ENCODE data around the gene SAMSN1. TPM values are rescaled to one million over a fixed set of nuclear protein-coding genes. Genes with fewer than 3 reads are reported as not detected.

SAMSN1 gene
- total and polyA plus RNA-seq, 2 experiments from 2014 or later = 3.2 to 5.4 TPM

- Mint-ChIP-seq H3K27me3 (ENCODE audit: insufficient read depth, low read depth, poor library complexity) (no peaks in the 10 kb centered on the region), H3K27ac (no peak overlapping the region), H3K36me3 (ENCODE audit: low read depth) (no peaks in the 10 kb centered on the region), H3K9me3 (no peaks in the 10 kb centered on the region), H3K4me1 (0 out of 3 replicates have a peak, but pooled peaks cover 4% of the 10 kb centered on the region), H3K4me3 (no peak overlapping the region)
- Histone ChIP-seq H4K20me1 (replicated peaks; ENCODE audit: insufficient read depth) (no peaks in the 10 kb centered on the region), H3K9me2 (ENCODE audit: insufficient read depth) (no peaks in the 10 kb centered on the region), H3K4me3 (no peak overlapping the region), H3K27ac (ENCODE audit: low read depth) (no peak overlapping the region), H3K4me2 (no peak overlapping the region), H3F3A (replicated peaks; ENCODE audit: low read depth) (no peaks in the 10 kb centered on the region), H3K79me2 (replicated peaks; ENCODE audit: insufficient read depth) (no peaks in the 10 kb centered on the region), H3K27me3 (ENCODE audit: insufficient read depth) (no peaks in the 10 kb centered on the region), H2AFZ (no peak overlapping the region), H3K36me3 (ENCODE audit: insufficient read depth) (no peaks in the 10 kb centered on the region), H3K4me1 (ENCODE audit: insufficient read depth) (no peaks in the 10 kb centered on the region)
- DNase-seq (ENCODE audit: low spot score) = no peak
- TF ChIP-seq CTCF (conservative IDR thresholded peaks at IDR 0.05; ENCODE audit: low read depth in 2 of 2) (no peak), NANOG (IDR thresholded peaks at IDR 0.05; ENCODE audit: borderline replicate concordance) (no peak), JUNB (IDR thresholded peaks at IDR 0.05; ENCODE audit: unreplicated experiment) (no peak), EZH2phosphoT487 (IDR thresholded peaks at IDR 0.05; ENCODE audit: unreplicated experiment) (no peak)
- no peak for ATAC-seq
These were observed 71.1 kb downstream of the SAMSN1 start for GRCh38 chr21:14474995-14475394.

GRCh38 chr21:14469641-14470040, 76.5 kb downstream of the SAMSN1 start:
- H4K20me1 ChIP-seq (replicated peaks; ENCODE audit: insufficient read depth) = no peaks in the 10 kb centered on the region
- H3K4me3 ChIP-seq = no peak overlapping the region
- H3K36me3 ChIP-seq (ENCODE audit: insufficient read depth) = no peaks in the 10 kb centered on the region
- Mint-ChIP-seq H3K4me1 (no peaks in the 10 kb centered on the region), H3K27ac (no peak overlapping the region), H3K27me3 (ENCODE audit: insufficient read depth, low read depth, poor library complexity) (no peaks in the 10 kb centered on the region), H3K36me3 (ENCODE audit: low read depth) (no peaks in the 10 kb centered on the region), H3K4me3 (no peak overlapping the region), H3K9me3 (no peaks in the 10 kb centered on the region)
- no peak overlapping the region for H2AFZ ChIP-seq
- H3K9me2 ChIP-seq (ENCODE audit: insufficient read depth) = no peaks in the 10 kb centered on the region
- no peaks in the 10 kb centered on the region for H3K27me3 ChIP-seq (ENCODE audit: insufficient read depth)
- no peak for ATAC-seq
- no peaks in the 10 kb centered on the region for H3K79me2 ChIP-seq (replicated peaks; ENCODE audit: insufficient read depth)
- no peak for DNase-seq (ENCODE audit: low spot score)
- H3K4me2 ChIP-seq = no peak overlapping the region
- H3K27ac ChIP-seq (ENCODE audit: low read depth) = no peak overlapping the region
- H3K4me1 ChIP-seq (ENCODE audit: insufficient read depth) = no peaks in the 10 kb centered on the region
- no peaks in the 10 kb centered on the region for H3F3A ChIP-seq (replicated peaks; ENCODE audit: low read depth)
- TF ChIP-seq ZNF331 (CRISPR knock-in tag; IDR thresholded peaks at IDR 0.05; ENCODE audit: low read depth) (no peak), STAT1 (IDR thresholded peaks at IDR 0.05; ENCODE audit: unreplicated experiment) (no peak), EZH2phosphoT487 (IDR thresholded peaks at IDR 0.05; ENCODE audit: unreplicated experiment) (no peak), ZNF114 (CRISPR knock-in tag; IDR thresholded peaks at IDR 0.05) (no peak), JUNB (IDR thresholded peaks at IDR 0.05; ENCODE audit: unreplicated experiment) (no peak), EZH2 (IDR thresholded peaks at IDR 0.05; ENCODE audit: low read depth, unreplicated experiment) (no peak), NANOG (IDR thresholded peaks at IDR 0.05; ENCODE audit: borderline replicate concordance) (no peak), CTCF (conservative IDR thresholded peaks at IDR 0.05; ENCODE audit: low read depth in 2 of 2) (no peak)
